GM23338 (cell line): Measurements from ENCODE around the gene LSM14B. TPM values are rescaled to one million over a fixed set of nuclear protein-coding genes. Genes with fewer than 3 reads are reported as not detected.

ENCODE experiments used
- ATAC-seq: fragments of 200-7000 bp; cut with Tn5 transposase; 3 replicates; pipeline ENCODE4 v1.9.1; 2020
- DNase-seq: peaks from one replicate; pipeline ENCODE4 v3.0.0-alpha.2; 2015; ENCODE audit warnings: low spot score
- H2AFZ ChIP-seq: fragments of 200-600 bp; sonication (generic); 2 replicates; pipeline ENCODE4 v1.8.0; 2016; ENCODE audit warnings: antibody characterized with exemption, mild to moderate bottlenecking, moderate library complexity
- H3F3A ChIP-seq: fragments of 200-600 bp; sonication (generic); replicated peaks from 2 replicates; pipeline ENCODE4 v1.8.0; 2017; ENCODE audit warnings: antibody characterized with exemption, mixed run types, low read depth
- H3K27ac ChIP-seq: fragments of 200-600 bp; sonication (generic); 2 replicates; pipeline ENCODE4 v1.6.1; 2016; ENCODE audit warnings: low read depth
- H3K27me3 ChIP-seq: fragments of 200-600 bp; sonication (generic); 2 replicates; pipeline ENCODE4 v1.8.0; 2016; ENCODE audit warnings: mild to moderate bottlenecking, mixed run types, moderate library complexity; ENCODE audit not compliant: insufficient read depth
- H3K36me3 ChIP-seq: fragments of 200-600 bp; sonication (generic); 2 replicates; pipeline ENCODE4 v1.8.0; 2016; ENCODE audit warnings: mild to moderate bottlenecking; ENCODE audit not compliant: insufficient read depth
- H3K4me1 ChIP-seq: fragments of 200-600 bp; sonication (generic); 2 replicates; pipeline ENCODE4 v1.8.0; 2016; ENCODE audit warnings: mild to moderate bottlenecking, moderate library complexity; ENCODE audit not compliant: insufficient read depth
- H3K4me2 ChIP-seq: fragments of 200-600 bp; sonication (generic); 2 replicates; pipeline ENCODE4 v1.7.1; 2017; ENCODE audit warnings: mixed run types
- H3K4me3 ChIP-seq: fragments of 200-600 bp; sonication (generic); 2 replicates; pipeline ENCODE4 v1.6.1; 2016; ENCODE audit warnings: mixed run types
- H3K79me2 ChIP-seq: fragments of 200-600 bp; sonication (generic); replicated peaks from 2 replicates; pipeline ENCODE4 v1.8.0; 2017; ENCODE audit warnings: mild to moderate bottlenecking; ENCODE audit not compliant: insufficient read depth
- H3K9me2 ChIP-seq: fragments of 200-600 bp; sonication (generic); 2 replicates; pipeline ENCODE4 v1.8.0; 2017; ENCODE audit not compliant: insufficient read depth
- H4K20me1 ChIP-seq: fragments of 200-600 bp; sonication (generic); replicated peaks from 2 replicates; pipeline ENCODE4 v1.8.0; 2017; ENCODE audit warnings: mild to moderate bottlenecking; ENCODE audit not compliant: insufficient read depth
- H3K27ac Mint-ChIP-seq: 2 replicates; pipeline ENCODE4 v1.8.0; 2020; ENCODE audit warnings: inconsistent platforms, mild to moderate bottlenecking, moderate library complexity, mixed read lengths
- H3K27me3 Mint-ChIP-seq: 3 replicates; pipeline ENCODE4 v1.8.0; 2022; ENCODE audit warnings: low read depth, mild to moderate bottlenecking, moderate library complexity, mixed read lengths, inconsistent platforms; ENCODE audit not compliant: insufficient read depth, poor library complexity
- H3K36me3 Mint-ChIP-seq: 3 replicates; pipeline ENCODE4 v1.8.0; 2021; ENCODE audit warnings: low read depth, mild to moderate bottlenecking, inconsistent platforms, moderate library complexity, mixed read lengths
- H3K4me1 Mint-ChIP-seq: 3 replicates; pipeline ENCODE4 v1.8.0; 2020; ENCODE audit warnings: mild to moderate bottlenecking, inconsistent platforms, mixed read lengths
- H3K4me3 Mint-ChIP-seq: 3 replicates; pipeline ENCODE4 v1.8.0; 2021; ENCODE audit warnings: moderate library complexity, mild to moderate bottlenecking, inconsistent platforms, mixed read lengths
- H3K9me3 Mint-ChIP-seq: 3 replicates; pipeline ENCODE4 v1.8.0; 2020; ENCODE audit warnings: moderate library complexity, mild to moderate bottlenecking, inconsistent platforms, mixed read lengths
- CREB1 ChIP-seq: fragments of 250-450 bp; sonication (Bioruptor Pico); IDR thresholded peaks from 2 replicates; pipeline ENCODE4 v1.5.0; 2020; ENCODE audit warnings: low read depth, mild to moderate bottlenecking, moderate library complexity
- EZH2phosphoT487 ChIP-seq: fragments of 200-600 bp; sonication (generic); IDR thresholded peaks from one replicate; pipeline ENCODE4 v1.8.1; 2018; ENCODE audit warnings: antibody characterized with exemption; ENCODE audit not compliant: unreplicated experiment
- JUNB ChIP-seq: IDR thresholded peaks from one replicate; pipeline ENCODE4 v1.6.1; 2016; ENCODE audit warnings: antibody characterized with exemption; ENCODE audit not compliant: unreplicated experiment
- NANOG ChIP-seq: IDR thresholded peaks from 2 replicates; pipeline ENCODE4 v1.6.1; 2016; ENCODE audit warnings: antibody characterized with exemption, borderline replicate concordance
- STAT1 ChIP-seq: IDR thresholded peaks from one replicate; pipeline ENCODE4 v1.6.1; 2016; ENCODE audit warnings: antibody characterized with exemption; ENCODE audit not compliant: unreplicated experiment
- ZNF114 ChIP-seq: fragments of 250-450 bp; sonication (Bioruptor Pico); IDR thresholded peaks from 2 replicates; pipeline ENCODE4 v1.5.0; 2020; ENCODE audit warnings: mild to moderate bottlenecking, moderate library complexity
- polyA plus RNA-seq: library from polyadenylated mRNA; unstranded; fragments of >200 nt; fragmentation: Nextera tagmentation; extraction: Ambion mirVana; gene quantifications from 2 replicates; pipeline ENCODE4 v1.2.1, GENCODE V29; 2016
- total RNA-seq: library from RNA; depleted of rRNA; stranded (reverse); fragments of >200 nt; shearing (Covaris generic); gene quantifications from 2 replicates; pipeline ENCODE4 v1.2.3, GENCODE V29; 2014
- TF ChIP-seq, protein P1 (sequence below): fragments of 250-450 bp; sonication (Bioruptor Pico); IDR thresholded peaks from 2 replicates; pipeline ENCODE4 v1.5.0; 2020; ENCODE audit warnings: mild to moderate bottlenecking, moderate library complexity
- TF ChIP-seq, protein P2 (sequence below): IDR thresholded peaks from 2 replicates; pipeline ENCODE4 v1.6.1; 2016; ENCODE audit warnings: antibody characterized with exemption
- TF ChIP-seq, protein P3 (sequence below): IDR thresholded peaks from one replicate; pipeline ENCODE4 v1.6.1; 2018; ENCODE audit warnings: antibody characterized with exemption; ENCODE audit not compliant: unreplicated experiment

Gene LSM14B
- total and polyA plus RNA-seq, 2 experiments from 2014 or later, result 9.6 to 55.7 TPM

DNA sequence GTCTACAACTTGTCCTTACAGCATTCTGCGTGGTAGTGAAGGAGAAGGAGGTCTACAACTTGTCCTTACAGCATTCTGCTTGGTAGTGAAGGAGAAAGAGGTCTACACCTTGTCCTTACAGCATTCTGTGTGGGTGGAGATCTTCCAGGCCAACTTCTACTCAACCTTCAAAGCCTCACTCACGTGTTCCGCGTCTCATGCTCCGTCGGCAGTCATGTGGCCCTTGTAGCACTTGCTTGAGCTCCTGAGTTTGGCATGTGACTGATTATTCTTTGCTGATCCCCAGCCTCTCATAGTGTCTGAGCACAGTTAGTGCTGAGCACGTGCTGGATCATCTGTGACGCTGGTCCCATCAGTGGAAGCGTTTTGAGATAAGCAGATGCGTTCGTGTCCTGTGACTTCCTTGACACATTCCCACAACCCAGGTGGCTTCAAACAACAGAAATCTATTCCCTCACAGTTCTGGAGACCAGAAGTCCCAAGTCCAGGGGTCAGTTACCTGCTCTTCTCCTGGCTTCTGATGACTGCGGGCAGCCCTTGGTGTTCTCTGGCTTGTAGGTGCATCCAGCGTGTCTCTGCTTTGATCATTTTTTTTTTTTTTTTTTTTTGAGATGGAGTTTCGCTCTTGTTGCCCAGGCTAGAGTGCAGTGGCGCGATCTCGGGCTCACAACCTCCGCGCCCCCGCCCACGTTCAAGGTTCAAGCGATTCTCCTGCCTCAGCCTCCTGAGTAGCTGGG lies 23.9 kb downstream of the LSM14B start (continued):
- TF ChIP-seq, protein P1, sequence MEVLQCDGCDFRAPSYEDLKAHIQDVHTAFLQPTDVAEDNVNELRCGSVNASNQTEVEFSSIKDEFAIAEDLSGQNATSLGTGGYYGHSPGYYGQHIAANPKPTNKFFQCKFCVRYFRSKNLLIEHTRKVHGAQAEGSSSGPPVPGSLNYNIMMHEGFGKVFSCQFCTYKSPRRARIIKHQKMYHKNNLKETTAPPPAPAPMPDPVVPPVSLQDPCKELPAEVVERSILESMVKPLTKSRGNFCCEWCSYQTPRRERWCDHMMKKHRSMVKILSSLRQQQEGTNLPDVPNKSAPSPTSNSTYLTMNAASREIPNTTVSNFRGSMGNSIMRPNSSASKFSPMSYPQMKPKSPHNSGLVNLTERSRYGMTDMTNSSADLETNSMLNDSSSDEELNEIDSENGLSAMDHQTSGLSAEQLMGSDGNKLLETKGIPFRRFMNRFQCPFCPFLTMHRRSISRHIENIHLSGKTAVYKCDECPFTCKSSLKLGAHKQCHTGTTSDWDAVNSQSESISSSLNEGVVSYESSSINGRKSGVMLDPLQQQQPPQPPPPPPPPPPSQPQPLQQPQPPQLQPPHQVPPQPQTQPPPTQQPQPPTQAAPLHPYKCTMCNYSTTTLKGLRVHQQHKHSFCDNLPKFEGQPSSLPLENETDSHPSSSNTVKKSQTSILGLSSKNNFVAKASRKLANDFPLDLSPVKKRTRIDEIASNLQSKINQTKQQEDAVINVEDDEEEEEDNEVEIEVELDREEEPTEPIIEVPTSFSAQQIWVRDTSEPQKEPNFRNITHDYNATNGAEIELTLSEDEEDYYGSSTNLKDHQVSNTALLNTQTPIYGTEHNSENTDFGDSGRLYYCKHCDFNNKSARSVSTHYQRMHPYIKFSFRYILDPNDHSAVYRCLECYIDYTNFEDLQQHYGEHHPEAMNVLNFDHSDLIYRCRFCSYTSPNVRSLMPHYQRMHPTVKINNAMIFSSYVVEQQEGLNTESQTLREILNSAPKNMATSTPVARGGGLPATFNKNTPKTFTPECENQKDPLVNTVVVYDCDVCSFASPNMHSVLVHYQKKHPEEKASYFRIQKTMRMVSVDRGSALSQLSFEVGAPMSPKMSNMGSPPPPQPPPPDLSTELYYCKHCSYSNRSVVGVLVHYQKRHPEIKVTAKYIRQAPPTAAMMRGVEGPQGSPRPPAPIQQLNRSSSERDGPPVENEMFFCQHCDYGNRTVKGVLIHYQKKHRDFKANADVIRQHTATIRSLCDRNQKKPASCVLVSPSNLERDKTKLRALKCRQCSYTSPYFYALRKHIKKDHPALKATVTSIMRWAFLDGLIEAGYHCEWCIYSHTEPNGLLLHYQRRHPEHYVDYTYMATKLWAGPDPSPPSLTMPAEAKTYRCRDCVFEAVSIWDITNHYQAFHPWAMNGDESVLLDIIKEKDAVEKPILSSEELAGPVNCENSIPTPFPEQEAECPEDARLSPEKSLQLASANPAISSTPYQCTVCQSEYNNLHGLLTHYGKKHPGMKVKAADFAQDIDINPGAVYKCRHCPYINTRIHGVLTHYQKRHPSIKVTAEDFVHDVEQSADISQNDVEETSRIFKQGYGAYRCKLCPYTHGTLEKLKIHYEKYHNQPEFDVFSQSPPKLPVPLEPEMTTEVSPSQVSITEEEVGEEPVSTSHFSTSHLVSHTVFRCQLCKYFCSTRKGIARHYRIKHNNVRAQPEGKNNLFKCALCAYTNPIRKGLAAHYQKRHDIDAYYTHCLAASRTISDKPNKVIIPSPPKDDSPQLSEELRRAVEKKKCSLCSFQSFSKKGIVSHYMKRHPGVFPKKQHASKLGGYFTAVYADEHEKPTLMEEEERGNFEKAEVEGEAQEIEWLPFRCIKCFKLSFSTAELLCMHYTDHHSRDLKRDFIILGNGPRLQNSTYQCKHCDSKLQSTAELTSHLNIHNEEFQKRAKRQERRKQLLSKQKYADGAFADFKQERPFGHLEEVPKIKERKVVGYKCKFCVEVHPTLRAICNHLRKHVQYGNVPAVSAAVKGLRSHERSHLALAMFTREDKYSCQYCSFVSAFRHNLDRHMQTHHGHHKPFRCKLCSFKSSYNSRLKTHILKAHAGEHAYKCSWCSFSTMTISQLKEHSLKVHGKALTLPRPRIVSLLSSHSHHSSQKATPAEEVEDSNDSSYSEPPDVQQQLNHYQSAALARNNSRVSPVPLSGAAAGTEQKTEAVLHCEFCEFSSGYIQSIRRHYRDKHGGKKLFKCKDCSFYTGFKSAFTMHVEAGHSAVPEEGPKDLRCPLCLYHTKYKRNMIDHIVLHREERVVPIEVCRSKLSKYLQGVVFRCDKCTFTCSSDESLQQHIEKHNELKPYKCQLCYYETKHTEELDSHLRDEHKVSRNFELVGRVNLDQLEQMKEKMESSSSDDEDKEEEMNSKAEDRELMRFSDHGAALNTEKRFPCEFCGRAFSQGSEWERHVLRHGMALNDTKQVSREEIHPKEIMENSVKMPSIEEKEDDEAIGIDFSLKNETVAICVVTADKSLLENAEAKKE (CRISPR knock-in tag), result no peak
- no peak for TF ChIP-seq EZH2phosphoT487
- TF ChIP-seq, protein P2, sequence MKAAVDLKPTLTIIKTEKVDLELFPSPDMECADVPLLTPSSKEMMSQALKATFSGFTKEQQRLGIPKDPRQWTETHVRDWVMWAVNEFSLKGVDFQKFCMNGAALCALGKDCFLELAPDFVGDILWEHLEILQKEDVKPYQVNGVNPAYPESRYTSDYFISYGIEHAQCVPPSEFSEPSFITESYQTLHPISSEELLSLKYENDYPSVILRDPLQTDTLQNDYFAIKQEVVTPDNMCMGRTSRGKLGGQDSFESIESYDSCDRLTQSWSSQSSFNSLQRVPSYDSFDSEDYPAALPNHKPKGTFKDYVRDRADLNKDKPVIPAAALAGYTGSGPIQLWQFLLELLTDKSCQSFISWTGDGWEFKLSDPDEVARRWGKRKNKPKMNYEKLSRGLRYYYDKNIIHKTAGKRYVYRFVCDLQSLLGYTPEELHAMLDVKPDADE, result no peak
- no peak for TF ChIP-seq NANOG
- no peak for TF ChIP-seq CREB1
- no peak for TF ChIP-seq ZNF114 (CRISPR knock-in tag)
- no peak for TF ChIP-seq STAT1
- no peak for TF ChIP-seq JUNB

DNA sequence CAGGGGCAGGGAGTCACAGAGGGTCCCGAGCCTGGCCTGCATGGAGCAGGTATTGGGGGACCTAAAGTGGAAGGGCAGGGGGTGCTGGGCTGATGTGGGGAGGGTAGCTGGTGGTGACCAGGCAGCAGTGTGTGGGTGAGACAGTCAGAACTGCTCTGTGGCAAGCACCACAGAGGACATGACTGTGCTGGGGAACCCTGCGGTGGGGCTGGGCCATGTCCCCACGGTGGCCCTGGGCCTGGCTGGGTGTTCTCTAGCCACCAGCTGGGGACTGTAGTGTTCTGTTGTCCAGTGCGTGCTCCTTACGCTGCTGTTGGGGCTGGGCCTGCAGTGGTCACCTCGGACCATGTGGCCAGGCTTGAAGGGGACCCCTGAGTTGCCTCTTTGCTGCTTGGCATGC lies 24.9 kb downstream of the LSM14B start:
- Histone ChIP-seq H3K79me2 (peaks cover 83% of the 10 kb centered on the region), H3K36me3 (no peaks in the 10 kb centered on the region), H3K4me1 (peaks cover 13% of the 10 kb centered on the region), H3F3A (peaks cover 6% of the 10 kb centered on the region; the same call in 1 of the 2 replicates), H3K4me3 (no peak overlapping the region), H2AFZ (no peak overlapping the region), H3K27ac (no peak overlapping the region), H3K4me2 (no peak overlapping the region), H3K27me3 (no peaks in the 10 kb centered on the region), H3K9me2 (no peaks in the 10 kb centered on the region), H4K20me1 (peaks cover 28% of the 10 kb centered on the region)
- DNase-seq, result no peak
- Mint-ChIP-seq H3K36me3 (peaks cover 31% of the 10 kb centered on the region), H3K27ac (no peak overlapping the region), H3K4me3 (no peak overlapping the region), H3K27me3 (peaks cover 18% of the 10 kb centered on the region), H3K4me1 (peaks cover 44% of the 10 kb centered on the region), H3K9me3 (no peaks in the 10 kb centered on the region; the same call in 2 of the 3 replicates)
- no peak for ATAC-seq
- TF ChIP-seq NANOG (no peak), ZNF114 (CRISPR knock-in tag) (no peak)
- TF ChIP-seq, protein P2, result no peak
- TF ChIP-seq, protein P3, sequence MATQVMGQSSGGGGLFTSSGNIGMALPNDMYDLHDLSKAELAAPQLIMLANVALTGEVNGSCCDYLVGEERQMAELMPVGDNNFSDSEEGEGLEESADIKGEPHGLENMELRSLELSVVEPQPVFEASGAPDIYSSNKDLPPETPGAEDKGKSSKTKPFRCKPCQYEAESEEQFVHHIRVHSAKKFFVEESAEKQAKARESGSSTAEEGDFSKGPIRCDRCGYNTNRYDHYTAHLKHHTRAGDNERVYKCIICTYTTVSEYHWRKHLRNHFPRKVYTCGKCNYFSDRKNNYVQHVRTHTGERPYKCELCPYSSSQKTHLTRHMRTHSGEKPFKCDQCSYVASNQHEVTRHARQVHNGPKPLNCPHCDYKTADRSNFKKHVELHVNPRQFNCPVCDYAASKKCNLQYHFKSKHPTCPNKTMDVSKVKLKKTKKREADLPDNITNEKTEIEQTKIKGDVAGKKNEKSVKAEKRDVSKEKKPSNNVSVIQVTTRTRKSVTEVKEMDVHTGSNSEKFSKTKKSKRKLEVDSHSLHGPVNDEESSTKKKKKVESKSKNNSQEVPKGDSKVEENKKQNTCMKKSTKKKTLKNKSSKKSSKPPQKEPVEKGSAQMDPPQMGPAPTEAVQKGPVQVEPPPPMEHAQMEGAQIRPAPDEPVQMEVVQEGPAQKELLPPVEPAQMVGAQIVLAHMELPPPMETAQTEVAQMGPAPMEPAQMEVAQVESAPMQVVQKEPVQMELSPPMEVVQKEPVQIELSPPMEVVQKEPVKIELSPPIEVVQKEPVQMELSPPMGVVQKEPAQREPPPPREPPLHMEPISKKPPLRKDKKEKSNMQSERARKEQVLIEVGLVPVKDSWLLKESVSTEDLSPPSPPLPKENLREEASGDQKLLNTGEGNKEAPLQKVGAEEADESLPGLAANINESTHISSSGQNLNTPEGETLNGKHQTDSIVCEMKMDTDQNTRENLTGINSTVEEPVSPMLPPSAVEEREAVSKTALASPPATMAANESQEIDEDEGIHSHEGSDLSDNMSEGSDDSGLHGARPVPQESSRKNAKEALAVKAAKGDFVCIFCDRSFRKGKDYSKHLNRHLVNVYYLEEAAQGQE, result no peak
